Activated naive CD4-positive, alpha-beta T cell treated with anti-CD3 and anti-CD28 coated beads, Interleukin-2, amount 50 U/mL, for 72 hours (primary cell): ENCODE results near the gene RHBDL1. TPM values are rescaled to one million over a fixed set of nuclear protein-coding genes. Genes with fewer than 3 reads are reported as not detected.

Source experiments
- ATAC-seq, 2 donors: fragments of 150-1000 bp; cut with Tn5 transposase; 2 replicates each; pipeline ENCODE4 v1.10.0; 2021; ENCODE audit warnings: mild to moderate bottlenecking in 2 of 2, moderate library complexity in 2 of 2
- DNase-seq, 2 donors: peaks; one replicate each; pipeline ENCODE4 v3.0.0; 2021 to 2022; ENCODE audit warnings: low spot score in 2 of 2
- H3K27ac Mint-ChIP-seq, 2 donors: one replicate each; pipeline ENCODE4 v1.8.0; 2022; ENCODE audit warnings: mild to moderate bottlenecking in 2 of 2, mixed read lengths in 2 of 2
- H3K36me3 Mint-ChIP-seq, 2 donors: one replicate each; pipeline ENCODE4 v1.8.0; 2022; ENCODE audit warnings: mixed read lengths in 2 of 2
- H3K9me3 Mint-ChIP-seq, 2 donors: one replicate each; pipeline ENCODE4 v1.8.0; 2022; ENCODE audit warnings: mixed read lengths in 2 of 2
- total RNA-seq, 2 donors: library from RNA; stranded (reverse); gene quantifications; one replicate each; pipeline ENCODE4 v1.2.3, GENCODE V29; 2022

The RHBDL1 gene
- total RNA-seq, 2 donors from 2014 or later = 1.3 to 4.6 TPM

- peaks cover 0 to 5% of the 10 kb centered on the region in 2 donors for H3K36me3 Mint-ChIP-seq
- no peaks in the 10 kb centered on the region for H3K9me3 Mint-ChIP-seq
- H3K27ac Mint-ChIP-seq = no peak overlapping the region
- DNase-seq (no peak), ATAC-seq (no peak)
These were observed 1.4 kb downstream of the RHBDL1 start for GRCh38 chr16:676913-677312.

GRCh38 chr16:677316-678190 lies 2.1 kb downstream of the RHBDL1 start:
- no peak for ATAC-seq

GRCh38 chr16:678209-678857 lies 2.9 kb downstream of the RHBDL1 start:
- Mint-ChIP-seq H3K9me3 (no peaks in the 10 kb centered on the region), H3K27ac (no peak overlapping the region), H3K36me3 (peaks cover 5 to 15% of the 10 kb centered on the region in 2 donors)
- DNase-seq (no peak), ATAC-seq (no peak)

More at GRCh38 chr16:677316-678190, 2.1 kb downstream of the RHBDL1 start:
- Mint-ChIP-seq H3K9me3 (no peaks in the 10 kb centered on the region), H3K27ac (no peak overlapping the region), H3K36me3 (peaks cover 3 to 11% of the 10 kb centered on the region in 2 donors)
- no peak for DNase-seq

- Mint-ChIP-seq H3K36me3 (peaks cover 5 to 15% of the 10 kb centered on the region in 2 donors), H3K9me3 (no peaks in the 10 kb centered on the region), H3K27ac (peak overlapping the region; percentile 65 to 66)
- DNase-seq (peak in 1 of 2 donors; percentile 64), ATAC-seq (peak; percentile 6 to 39)
These were observed 3.7 kb downstream of the RHBDL1 start for GRCh38 chr16:678858-679813.

- H3K27ac Mint-ChIP-seq = peak within 1 kb of the TSS; percentile 71 to 85
- H3K36me3 Mint-ChIP-seq = peaks cover 5 to 15% of the 10 kb centered on the region in 2 donors
- H3K9me3 Mint-ChIP-seq = no peaks in the 10 kb centered on the region
- DNase-seq = peak; percentile 85 to 87
- ATAC-seq = peak; percentile 54 to 55
These were observed 4.5 kb downstream of the RHBDL1 start, which contains the start of gene STUB1 for GRCh38 chr16:679814-680624. Gene STUB1, plus strand, starts transcription at chr16:680410. Its CDS starts 116 bp downstream, at chr16:680526.

GRCh38 chr16:680625-680945 lies 5.1 kb downstream of the RHBDL1 start:
- Mint-ChIP-seq H3K27ac (peak overlapping the region in 1 of 2 donors; percentile 71), H3K36me3 (peaks cover 5 to 15% of the 10 kb centered on the region in 2 donors), H3K9me3 (no peaks in the 10 kb centered on the region)
- DNase-seq = no peak
- ATAC-seq = no peak

GRCh38 chr16:680967-681745 lies 5.7 kb downstream of the RHBDL1 start:
- H3K9me3 Mint-ChIP-seq = no peaks in the 10 kb centered on the region
- H3K27ac Mint-ChIP-seq = peak overlapping the region; percentile 50 to 71
- ATAC-seq (no peak), DNase-seq (no peak)
- peaks cover 5 to 18% of the 10 kb centered on the region in 2 donors for H3K36me3 Mint-ChIP-seq

- H3K27ac Mint-ChIP-seq = peak overlapping the region; percentile 71 to 94
- H3K36me3 Mint-ChIP-seq = peaks cover 5 to 22% of the 10 kb centered on the region in 2 donors
- ATAC-seq (no peak), DNase-seq (no peak)
- H3K9me3 Mint-ChIP-seq = no peaks in the 10 kb centered on the region
These were observed 6.4 kb downstream of the RHBDL1 start for GRCh38 chr16:681746-682427.

GRCh38 chr16:682493-683395 lies 7.3 kb downstream of the RHBDL1 start:
- H3K9me3 Mint-ChIP-seq = no peaks in the 10 kb centered on the region
- DNase-seq (no peak), ATAC-seq (no peak)
- peak overlapping the region; percentile 73 to 94 for H3K27ac Mint-ChIP-seq
- peaks cover 5 to 22% of the 10 kb centered on the region in 2 donors for H3K36me3 Mint-ChIP-seq

- DNase-seq (no peak), ATAC-seq (no peak)
- H3K36me3 Mint-ChIP-seq = peaks cover 5 to 22% of the 10 kb centered on the region in 2 donors
- H3K27ac Mint-ChIP-seq = peak overlapping the region; percentile 65 to 73
- no peaks in the 10 kb centered on the region for H3K9me3 Mint-ChIP-seq
These were observed 8.1 kb downstream of the RHBDL1 start for GRCh38 chr16:683396-684070.

GRCh38 chr16:684071-684794 lies 8.8 kb downstream of the RHBDL1 start, which contains the start of gene JMJD8:
Gene JMJD8, minus strand, starts transcription at chr16:684334. Its CDS starts 15 bp downstream, at chr16:684319.
- peak within 1 kb of the TSS; percentile 65 to 73 for H3K27ac Mint-ChIP-seq
- peaks cover 5 to 22% of the 10 kb centered on the region in 2 donors for H3K36me3 Mint-ChIP-seq
- ATAC-seq (peak; percentile 82 to 85), DNase-seq (peak; percentile 96 to 97)
- no peaks in the 10 kb centered on the region for H3K9me3 Mint-ChIP-seq

GRCh38 chr16:684961-685696 lies 9.7 kb downstream of the RHBDL1 start:
- Mint-ChIP-seq H3K9me3 (no peaks in the 10 kb centered on the region), H3K27ac (peak overlapping the region in 1 of 2 donors; percentile 4), H3K36me3 (peaks cover 5 to 22% of the 10 kb centered on the region in 2 donors)
- DNase-seq (peak in 1 of 2 donors; percentile 58), ATAC-seq (no peak)
